Stimulated activated CD4-positive, alpha-beta T cell treated with anti-CD3 and anti-CD28 coated beads, Interleukin-4, amount 100 ng/mL, for 4 hours (primary cell): Measurements from ENCODE around the gene NDST1.

Experiments
- DNase-seq, 2 experiments: peaks; one replicate each; pipeline ENCODE4 v3.0.0-alpha.2; 2020

The NDST1 gene

DNA sequence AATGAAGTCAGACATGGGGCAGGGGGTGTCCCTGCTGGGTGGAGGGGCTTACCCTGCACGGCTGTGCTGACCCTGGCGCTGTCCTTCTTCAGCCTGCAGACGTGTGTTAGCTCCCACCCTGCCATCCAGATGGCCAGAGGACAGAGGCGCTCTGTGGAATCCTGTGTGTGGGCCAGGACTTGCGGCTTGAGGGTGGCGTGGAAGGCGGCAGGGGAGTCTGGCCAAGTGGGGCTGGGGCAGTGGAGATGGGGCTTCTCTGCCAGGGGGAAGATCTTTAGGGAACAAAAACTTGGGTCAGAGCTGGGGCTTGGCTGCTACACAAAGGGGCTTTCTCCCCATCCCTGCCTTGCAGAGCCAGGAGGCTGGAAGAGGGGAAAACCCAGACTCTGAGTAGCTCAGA is 86.1 kb downstream of the NDST1 start:
- DNase-seq = no peak

DNA sequence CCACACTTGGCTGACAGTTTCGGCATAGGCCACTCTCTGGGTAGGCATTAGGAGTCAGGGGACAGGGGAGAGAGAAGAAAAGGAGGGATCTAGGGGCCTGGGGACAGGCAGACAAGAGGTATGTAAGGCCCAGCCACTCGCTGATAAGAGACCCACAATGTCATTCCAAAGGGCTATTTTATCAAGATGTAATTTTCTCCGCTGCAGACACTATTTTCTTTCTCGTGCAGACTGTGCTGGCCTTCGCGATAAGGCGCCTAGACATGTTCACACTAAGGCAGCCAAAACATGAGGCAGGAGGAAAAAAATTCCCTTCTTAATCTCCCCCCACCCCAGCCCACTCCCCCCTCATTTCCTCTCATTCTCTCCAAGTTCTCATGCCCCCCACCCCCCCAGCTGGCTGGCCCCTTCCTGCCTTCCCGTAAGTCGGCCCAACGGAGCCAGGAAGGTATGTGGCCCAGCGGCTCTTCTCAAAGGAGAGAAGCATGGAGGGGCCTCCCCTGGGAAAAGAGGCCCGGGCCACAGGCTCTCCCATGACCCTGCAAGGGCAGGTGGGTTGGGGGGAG is 87.6 kb downstream of the NDST1 start:
- no peak for DNase-seq

DNA sequence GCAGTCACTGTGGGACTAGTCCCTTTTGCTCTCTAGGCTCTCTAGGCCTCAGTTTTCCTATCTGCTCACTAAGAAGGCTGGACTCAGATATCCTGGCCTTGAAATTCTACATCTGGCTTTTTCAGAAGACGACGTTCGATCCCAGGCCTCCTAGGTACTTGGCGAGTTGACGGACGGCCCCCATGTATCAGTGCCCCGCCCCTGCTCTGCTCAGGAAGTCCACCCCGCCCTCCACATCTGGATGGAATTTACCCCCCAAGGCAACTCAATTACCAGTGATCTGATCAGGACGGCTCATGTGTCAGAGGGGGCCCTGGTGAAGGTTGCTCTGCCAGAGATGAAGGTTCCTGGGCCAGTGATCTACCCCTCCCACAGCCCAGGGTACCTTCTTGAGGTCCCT is 88.4 kb downstream of the NDST1 start:
- DNase-seq = no peak

DNA sequence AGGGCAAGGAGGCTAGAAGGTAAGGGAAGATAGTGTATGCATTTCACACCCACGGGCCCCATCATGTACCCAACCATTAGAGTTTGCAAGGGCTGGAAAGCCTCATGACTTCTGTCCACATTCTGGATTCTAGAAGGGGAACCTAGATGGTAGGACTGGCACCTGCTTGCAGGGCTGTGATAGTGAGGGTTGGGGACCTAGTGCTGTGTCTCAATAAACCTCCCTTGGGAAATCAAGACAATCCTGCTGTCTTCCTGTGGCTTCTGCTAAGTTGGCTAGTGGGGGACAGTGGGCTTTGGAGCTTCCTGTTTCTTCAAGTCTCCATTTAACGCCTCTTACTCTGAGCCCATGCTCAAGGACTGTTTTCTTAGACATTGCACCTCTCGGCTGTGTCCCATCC is 88.9 kb downstream of the NDST1 start:
- no peak for DNase-seq

DNA sequence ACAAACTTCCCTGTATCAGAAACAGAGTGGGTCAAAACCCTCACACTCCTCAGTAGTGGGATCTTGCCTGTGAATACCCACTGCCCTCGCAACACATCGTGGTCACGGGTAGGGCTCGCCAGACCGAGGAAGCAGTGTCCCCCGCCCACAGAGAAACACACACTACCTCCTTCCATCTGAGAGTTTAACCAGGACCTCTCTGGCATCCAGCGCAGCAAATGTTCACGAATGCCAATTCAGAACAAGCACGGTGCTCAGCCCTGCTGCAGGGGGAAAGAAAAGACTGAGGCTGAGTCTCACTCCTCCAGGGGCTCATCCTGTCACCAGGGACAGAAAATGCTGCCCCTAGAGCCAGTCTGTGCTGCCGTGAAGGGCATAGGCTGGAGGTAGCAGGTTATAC is 90.1 kb downstream of the NDST1 start:
- DNase-seq = no peak

DNA sequence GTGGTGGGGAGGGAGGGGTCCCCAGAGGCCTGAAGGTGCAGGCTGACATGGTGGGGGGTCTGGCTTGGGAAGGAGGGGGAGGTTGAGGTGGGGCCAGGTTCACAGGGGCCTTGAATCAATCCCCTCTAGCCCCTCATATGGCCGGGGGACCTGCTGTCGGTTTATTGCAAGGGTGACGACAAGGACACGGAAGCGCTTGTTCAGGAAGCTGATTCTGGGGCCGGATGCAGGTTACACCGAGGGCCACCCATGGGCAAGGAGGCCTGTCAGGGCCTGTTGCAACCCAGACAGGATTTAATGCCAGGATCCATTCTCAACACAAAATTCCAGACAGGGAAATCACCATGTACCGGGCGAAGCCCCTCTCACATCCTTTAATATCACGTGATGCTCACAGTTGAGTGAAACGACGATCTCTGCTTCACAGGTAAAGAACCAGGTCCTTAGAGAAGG is 90.9 kb downstream of the NDST1 start:
- DNase-seq = no peak

DNA sequence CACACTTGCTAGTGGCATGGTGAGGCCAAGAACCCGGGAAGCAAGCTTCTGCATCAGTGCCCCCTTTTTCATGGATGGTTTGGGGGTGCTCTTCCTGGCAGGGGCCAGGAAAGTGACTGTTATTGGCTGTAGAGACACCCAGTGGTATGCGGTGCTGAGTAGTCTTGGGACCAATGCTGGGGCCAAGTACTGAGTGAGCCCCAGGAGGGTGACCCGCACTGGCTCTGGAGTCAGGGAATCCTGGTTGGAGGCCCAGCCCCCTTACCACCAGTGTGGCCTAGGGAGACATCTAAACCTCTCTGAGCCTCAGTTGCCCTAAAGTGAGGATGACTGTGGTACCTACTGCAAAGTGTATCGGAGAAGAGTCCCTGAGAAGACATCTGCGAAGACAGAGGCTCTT is 91.3 kb downstream of the NDST1 start:
- DNase-seq = no peak

DNA sequence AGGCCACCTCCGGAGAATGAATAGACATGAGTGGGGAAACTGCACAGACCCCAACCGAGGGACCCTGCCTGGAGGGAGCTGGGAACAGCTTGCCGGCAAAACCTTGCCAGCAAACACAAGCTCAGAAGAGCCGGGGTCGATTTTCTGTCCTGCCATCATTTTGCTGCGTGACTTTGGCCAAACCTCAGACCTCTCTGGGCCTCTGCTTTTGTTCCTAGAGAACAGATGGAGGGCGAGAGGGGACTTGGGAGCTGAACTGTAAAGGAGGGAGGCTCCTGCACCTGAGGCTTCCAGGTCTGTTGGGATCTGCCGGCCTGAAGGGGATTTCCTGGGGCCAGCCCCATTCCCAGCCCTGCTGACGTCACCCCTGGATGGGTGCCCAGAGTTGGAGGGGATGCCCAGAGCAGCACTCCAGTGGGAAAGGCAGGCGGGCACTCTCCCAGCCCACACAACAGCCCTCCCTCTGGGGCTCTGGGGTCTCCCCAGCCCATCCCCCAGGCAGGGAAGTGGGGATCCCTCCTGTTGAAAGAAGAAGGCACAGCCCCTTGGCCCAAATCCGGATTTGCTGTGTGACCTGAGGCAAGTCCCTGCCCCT is 92.1 kb downstream of the NDST1 start:
- DNase-seq = no peak

DNA sequence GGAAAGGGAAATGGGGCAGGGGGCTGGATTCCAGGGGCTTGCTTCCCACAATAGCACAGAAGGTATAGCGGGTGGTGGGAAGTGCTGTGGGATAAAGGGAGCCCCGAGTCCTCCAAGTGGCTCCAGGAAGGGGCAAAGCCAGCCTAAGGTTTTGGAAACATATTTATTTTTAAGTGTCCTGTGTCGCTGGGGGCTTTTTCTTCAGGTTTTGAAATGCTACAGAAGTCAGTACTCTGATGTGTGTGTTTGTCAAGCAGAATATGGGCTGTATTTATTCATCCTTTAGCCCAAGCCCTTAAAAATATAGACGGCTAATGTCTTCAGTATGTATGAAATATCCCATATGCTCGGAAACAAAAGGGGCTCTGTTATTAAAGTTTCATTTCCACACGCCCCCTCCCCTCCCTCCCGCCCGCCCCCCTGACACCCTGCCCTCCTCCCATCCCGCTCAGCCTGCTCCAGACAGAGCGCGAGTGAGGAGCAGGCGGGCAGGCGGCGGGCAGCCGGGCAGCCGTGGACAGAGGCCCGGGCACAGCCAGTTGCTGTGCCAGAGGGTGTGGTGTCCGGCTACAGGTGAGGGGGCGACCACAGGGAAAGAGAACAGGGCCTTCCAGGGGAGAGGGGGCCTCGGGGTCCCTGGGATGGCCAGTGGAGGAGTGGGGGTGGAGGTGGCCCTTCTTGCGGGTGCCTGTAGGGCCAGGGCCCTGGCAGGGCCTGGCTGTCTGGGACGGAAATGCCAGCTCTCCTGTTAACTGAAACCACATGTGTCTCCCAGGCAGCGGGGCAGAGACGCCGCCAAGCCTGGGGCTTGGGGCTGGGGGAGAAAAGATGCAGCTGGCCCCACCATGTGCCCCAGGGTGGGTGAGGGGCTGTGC is 92.9 kb downstream of the NDST1 start:
- no peak for DNase-seq

DNA sequence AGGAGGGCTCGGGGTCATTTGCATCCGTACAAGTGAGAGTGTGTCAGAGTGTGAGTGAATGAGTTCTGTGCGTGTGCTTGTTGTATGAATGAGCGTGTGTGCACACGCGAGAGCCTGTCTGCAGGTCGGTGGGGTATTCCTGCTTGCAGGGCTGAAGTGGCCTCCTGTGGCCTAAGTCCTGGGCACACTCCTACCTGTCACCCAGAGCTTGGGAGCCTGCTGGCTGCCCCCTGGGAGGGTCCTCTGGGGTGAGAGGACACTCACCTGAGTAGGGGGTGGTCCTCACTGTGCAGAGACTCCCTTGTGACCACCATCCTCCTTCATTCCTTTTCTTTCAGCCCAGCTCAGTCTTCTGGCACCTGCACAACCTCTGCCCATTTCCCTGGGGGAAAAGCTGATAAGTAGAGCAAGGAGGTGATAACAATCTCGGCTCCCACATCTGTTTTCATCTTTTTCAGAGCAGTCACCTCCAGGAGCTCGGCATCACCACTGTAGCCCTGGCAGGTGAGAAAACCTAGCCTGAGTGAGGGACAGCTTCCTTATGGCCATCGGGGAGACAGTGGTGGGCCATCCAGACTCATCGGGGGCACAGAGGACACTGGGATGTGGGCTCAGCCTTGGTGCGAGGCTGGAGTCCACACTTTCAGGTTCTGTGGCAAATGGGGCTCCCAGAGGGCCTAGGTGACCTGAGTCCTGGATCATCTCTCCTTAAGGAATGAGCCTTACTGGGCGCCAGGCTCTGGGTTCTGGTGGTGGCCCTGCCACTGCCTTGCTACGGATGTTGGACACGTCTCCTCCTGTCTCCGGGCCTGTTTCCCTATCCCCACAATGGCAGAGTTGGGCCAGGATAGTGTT is 93.8 kb downstream of the NDST1 start:
- DNase-seq = no peak

DNA sequence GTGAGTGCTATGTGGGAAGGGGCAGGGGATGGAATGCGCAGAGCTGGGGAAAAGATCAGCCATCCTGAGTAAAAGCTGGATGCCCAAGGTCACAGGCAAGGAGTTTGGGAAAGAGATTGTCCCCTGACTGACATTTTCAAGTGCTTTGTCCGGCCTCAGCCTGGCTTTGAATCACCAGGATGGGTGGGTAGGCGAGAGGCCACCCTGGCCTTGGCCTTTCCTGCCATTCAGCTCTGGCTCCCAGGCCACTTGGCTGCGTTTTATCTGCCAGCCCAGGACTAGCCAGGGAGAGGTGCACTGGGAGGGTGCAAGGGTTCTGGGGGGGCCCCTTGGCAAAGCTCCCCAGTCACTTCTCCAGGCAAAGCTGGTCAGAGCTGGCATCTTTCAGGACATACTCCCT is 95.1 kb downstream of the NDST1 start:
- no peak for DNase-seq

DNA sequence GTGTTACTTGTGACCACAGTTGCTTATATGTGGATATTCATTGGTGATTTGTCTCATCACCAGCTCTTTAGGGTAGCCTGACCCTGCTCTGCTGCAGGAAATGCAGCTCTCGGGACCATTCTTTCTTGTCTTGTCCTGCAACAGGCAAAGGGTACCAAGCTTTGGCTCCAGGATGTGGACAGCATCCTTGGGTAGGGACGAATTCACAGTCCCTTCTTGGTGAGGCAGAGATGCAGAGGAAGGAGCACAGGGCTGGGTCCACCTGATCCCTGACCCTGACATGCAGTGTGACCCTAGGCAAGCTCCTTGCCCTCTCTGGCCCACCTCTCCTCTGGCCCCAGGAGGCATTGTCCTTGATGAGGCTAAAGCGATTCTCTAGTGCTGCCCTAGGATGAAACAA is 95.6 kb downstream of the NDST1 start:
- no peak for DNase-seq

DNA sequence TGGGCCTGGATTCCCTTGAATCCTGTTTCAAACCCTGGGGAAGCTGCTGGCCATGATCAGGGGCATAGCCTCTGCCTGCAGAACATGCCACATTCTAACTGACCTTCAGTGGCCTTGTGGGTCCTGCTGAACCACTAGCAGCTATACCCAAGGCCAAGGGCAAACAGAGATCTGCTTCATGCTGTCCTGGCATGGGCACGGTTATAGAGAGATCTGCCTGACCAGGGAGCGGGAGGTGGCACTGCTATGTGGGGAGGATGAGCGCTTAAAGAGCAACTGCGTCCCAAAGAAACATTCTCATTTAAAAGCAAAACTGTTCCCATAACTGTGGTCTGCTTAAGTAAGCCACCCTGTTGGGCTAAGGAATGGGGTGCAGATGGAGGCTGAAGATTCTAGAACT is 96.1 kb downstream of the NDST1 start:
- no peak for DNase-seq

DNA sequence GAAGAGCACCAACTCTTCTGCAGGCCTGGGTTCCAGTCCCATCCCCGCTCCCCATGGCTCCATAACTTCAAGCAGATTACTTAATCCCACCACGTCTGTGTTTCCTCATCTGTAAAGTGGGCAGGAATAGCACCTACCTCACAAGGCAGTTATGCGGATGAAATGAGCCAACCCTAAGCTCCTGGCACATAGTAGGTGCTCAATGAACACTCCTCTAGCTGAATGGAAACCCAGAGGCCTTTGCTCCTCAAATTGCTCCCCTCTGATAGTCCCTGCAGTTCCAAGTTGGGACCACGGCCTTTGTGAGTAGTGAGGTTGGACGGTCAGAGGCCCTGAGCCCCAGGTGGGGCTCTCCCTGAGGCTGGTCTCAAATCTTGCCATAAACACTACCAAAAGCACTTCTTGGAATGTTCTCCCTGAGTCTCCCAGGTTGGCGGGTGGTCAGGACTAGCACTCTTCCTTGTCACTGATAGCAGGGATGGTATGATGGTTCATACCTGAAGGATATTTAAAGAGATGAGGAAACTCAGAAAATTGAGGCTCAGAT is 97.0 kb downstream of the NDST1 start:
- no peak for DNase-seq

DNA sequence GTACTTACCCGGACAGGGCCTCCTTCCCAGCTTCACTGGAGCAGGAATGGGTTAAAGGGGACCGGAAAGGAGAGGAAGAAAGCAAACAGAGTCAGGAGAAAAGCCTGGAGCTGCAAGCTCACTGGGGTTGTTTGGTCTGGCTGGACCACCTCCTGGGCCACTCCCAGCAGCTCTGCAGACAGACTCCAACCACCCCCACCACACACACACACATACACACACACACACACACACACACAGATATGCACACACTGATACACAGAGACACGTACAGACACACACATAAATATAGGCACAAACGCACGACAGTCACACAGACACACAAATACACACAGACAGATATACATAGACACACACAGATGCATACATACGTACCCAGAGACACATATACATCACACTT is 97.6 kb downstream of the NDST1 start:
- DNase-seq = no peak

DNA sequence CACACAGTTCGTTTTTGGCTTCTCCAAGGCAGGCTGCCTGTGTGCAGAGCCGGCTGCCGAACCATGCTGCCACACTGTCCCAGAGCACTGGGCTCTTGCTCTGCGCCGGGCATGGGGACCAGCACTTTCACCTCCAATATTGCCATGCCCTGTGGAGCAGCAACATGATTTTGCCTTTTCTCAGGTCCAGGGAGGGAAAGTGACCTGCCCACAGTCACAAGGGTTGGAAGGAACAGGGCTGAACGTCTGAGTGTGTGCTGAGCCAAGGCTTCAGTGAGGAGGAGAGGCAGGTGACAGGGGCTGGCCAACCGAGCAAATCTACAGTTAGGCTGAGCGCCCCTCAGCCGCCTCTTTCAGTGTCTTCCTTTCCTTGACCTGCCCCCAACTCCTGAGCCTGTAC is 98.5 kb downstream of the NDST1 start:
- no peak for DNase-seq

DNA sequence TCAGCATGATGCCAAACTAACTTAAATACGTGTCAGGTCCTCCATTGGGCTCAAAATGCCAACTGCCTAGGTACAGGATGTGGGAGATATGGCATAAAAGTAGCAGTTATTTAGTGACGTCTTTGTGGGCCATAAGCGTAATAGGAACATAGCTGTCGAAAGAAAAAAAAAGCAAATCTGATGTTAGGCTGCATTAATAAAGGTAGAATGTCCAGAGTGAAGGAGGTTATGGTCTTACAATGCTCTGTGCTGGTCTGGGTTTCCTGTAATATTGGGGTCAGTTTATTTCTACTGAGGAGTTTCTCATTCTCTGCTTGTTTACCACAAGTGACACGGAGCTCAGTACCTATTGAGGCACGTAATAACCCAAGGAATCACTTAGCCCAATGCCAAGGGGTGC is 99.2 kb downstream of the NDST1 start:
- DNase-seq = no peak
